Neural progenitor cell (in vitro differentiated cells): Measurements from ENCODE around the gene RHBDL1.

Experiments used
- CTCF ChIP-seq: fragments of 200-600 bp; sonication (generic); IDR thresholded peaks from 2 replicates; pipeline ENCODE4 v1.5.1; 2017; ENCODE audit warnings: antibody characterized with exemption, mild to moderate bottlenecking
- EZH2 ChIP-seq: fragments of 200-600 bp; sonication (generic); IDR thresholded peaks from 2 replicates; pipeline ENCODE4 v1.6.1; 2017; ENCODE audit warnings: antibody characterized with exemption, mild to moderate bottlenecking, moderate library complexity

- TF ChIP-seq EZH2 (no peak), CTCF (no peak)
These were observed 28.6 kb downstream of the RHBDL1 start for GRCh38 chr16:704047-704446.
